GM18951 (cell line): ENCODE results near the gene MPND.

Experiments used
- POLR2A ChIP-seq: IDR thresholded peaks from 4 replicates; pipeline ENCODE4 v1.6.1; 2011; ENCODE audit warnings: mild to moderate bottlenecking; ENCODE audit not compliant: insufficient read length, insufficient read depth; ENCODE audit errors: extremely low read depth
- in situ Hi-C: fragments of 300-500 bp; cut with MboI; formaldehyde crosslinking; loops from one replicate; pipeline ENCODE4 v1.12.0; 2022; ENCODE audit warnings: low sequenced_read_pairs, mixed read lengths, inconsistent platforms; ENCODE audit not compliant: unreplicated experiment

Gene MPND

GRCh38 chr19:4362101-4362828 is 18.9 kb downstream of the MPND start:
- in situ Hi-C loops, result no loop called here
- TF ChIP-seq POLR2A, result no peak

- in situ Hi-C loops, result no loop called here
- TF ChIP-seq POLR2A, result peak; percentile 12
These were observed 19.6 kb downstream of the MPND start for GRCh38 chr19:4362831-4363545.

- in situ Hi-C loops, result no loop called here
- no peak for TF ChIP-seq POLR2A
These were observed 20.4 kb downstream of the MPND start for GRCh38 chr19:4363571-4364304.

GRCh38 chr19:4365341-4365740 is 22.0 kb downstream of the MPND start:
- in situ Hi-C loops, result no loop called here
- TF ChIP-seq POLR2A, result no peak

DNA sequence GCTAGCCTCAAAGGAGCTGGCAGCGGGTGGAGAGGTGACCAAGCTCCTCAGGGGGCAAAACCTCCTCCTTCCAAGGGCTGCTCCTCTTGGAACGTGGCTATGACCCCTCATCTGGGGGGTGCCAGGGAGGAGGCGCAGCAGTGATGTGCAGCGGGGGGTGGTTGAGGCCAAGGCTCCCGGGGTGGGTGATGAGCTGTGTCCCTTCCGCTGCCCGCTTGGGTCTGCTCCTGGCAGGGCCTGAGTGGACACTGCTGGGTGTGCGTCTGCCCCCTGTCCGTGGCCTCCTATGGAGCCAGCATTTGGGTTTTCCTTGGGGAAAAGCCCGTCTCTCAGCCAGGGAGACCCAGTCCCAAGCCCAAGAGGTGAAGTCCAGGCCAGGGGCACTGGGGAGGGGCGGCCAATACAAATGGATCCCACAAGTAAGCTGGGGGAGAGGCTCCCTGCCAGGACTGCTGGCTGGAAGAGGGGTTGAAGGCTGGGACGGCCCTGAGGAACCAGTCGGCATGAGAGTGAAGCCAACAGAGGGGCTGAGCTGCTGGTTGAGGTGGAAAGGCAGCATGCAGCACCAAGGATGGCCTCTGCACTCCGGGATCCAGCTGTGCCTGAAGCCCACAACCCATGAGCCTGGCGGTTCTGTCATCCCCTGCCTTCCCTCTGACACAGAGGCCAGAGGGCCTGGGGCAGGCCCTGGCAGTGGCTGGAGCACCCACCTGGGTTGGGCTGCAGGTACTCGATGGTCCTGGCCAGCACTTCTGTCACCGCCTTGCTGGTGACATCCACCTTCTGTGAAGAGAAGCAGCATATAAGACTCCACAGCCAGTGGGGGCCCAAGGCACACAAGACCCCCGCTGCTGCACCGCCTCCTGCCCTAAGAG is 22.7 kb downstream of the MPND start:
- TF ChIP-seq POLR2A, result peak; percentile 20
- in situ Hi-C loops, result no loop called here

DNA sequence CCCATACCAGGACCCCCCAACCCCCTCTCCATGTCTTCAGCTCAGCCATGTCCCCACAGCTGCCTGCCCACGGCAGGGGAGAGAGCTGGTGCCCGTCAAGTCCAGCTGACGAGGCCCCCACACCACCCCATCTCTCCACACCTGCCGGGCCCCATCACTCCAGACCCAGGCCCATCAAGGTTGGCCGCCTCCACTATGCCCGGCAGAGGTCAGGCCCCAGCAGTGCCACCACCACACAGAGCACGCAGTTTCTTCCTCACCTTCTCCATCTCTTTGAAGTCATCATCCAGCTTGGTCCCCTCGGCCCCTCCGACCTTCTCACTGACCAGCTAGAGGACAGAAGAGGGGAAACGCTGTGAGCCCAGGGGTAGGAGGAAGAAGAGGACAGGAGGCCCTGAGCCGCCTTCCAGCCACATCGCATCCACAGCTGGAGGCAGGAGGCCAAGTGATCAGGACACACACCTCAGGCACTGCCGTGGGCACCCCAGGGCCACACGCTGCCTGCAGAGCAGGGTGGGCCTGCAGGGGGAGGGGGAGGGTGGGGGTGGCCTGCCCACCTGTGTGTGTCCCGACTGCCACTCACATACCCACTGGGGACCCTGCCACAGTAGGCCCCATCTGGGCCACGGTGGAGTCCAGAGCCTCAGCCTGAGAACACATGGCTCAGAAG is 23.4 kb downstream of the MPND start:
- in situ Hi-C loops, result no loop called here
- TF ChIP-seq POLR2A, result no peak

DNA sequence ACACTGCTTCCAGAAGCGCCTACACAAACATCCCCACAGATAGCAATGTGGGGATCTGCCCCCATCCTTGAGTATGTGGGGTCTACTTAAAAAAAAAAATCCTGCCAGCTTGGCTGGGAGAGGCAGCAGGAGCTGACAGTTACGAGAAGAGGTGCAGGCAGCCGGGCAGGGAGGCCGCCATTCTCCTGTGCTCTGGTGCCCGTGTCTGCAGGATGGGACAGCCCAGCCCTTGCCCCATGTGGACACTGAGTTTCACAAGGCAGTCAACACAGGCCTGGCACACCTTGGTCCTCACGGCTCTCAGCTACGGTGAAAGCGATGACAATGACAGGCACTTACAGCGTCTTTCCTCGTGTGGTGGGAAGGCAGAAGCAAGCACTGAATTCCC is 24.0 kb downstream of the MPND start:
- in situ Hi-C loops, result no loop called here
- TF ChIP-seq POLR2A, result no peak

GRCh38 chr19:4367781-4368127 is 24.4 kb downstream of the MPND start:
- no peak for TF ChIP-seq POLR2A
- in situ Hi-C loops, result no loop called here

DNA sequence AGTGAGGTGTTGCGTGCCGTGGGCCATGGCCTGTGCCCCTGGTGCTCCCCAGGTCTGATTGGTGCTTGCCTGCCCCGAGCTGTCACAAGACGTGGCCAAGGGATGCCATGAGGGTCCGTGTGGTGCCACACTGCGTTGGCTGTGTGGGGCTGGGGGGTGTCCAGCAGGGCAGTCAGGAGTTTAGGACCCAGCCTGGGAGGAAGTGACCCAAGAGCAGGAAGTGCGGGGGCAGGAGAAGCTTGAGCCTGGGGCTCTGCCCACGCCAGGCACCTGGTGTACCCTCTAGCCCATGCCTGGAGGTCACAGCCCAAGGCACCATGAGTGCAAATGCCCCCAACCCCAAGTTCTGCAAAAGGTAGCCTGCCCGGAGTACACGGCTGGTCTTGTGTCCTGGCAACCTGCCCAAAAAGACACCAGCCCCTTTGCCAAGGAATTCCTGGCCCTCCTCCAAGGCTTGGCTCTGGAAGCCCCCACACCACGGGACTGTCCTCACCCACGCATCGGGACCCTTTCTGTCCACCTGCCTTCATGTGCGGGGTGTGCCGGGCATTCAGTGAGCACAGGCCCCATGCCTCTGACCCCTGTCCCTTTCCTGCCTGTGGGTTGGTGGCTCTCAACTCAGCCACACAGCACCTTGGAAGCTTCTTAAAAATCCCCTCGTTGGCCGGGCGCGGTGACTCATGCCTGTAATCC is 24.9 kb downstream of the MPND start:
- in situ Hi-C loops, result no loop called here
- TF ChIP-seq POLR2A, result no peak

DNA sequence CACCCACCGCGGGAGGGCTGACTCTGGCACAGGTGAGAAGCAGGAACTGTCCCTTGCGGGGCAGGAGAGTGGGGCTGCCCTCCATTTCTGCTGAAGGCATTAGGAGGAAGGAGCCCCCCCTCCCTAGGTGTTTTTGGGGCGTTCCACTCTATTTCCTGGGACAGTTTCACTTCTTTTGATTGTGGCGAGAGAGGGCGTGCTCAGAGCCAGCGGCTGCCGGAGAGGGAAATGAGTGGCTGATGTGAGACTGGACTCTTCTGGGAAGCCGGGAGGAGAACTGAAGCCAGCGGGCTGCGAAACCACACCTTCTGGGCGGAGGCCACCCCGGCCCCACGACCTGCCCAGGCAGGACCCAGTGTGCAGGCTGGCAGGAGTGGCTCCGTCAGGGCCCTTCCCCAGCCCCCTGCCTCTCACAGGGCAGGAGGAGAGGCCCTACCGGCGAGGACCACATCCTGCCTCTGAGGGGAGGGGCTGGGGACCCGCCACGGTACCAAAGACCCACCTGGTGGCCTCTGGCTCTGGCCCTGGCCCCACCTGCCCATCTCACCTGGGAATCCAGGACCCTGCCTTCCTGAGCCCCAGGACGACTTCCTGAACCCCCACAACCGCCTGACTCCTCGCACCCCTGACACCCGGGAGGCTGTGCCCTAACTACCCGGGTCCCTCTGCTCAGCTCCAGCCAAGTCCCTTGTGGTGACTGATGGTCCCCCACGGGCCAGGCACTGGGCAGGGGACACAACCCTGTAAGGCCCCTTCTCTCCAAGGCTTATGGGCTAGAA is 25.9 kb downstream of the MPND start:
- in situ Hi-C loops, result no loop called here
- TF ChIP-seq POLR2A, result peak; percentile 61

DNA sequence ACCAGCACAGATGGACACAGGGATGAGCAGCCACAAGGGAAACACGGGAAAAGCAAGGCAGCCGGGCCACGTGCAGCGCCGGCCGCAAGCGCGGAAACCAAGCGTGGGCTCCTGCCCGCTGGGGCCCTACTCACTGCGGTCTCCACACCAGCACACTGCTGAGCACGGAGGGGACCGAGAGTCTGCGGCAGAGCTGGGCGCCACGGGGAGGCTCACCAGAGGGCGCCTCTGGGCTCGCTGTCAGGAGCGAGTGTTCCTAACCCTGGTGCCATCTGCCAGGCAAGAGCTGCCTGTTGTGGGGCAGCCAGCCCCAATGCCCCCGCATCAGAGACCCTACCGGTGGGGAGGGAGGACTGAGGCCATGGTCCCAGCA is 26.5 kb downstream of the MPND start:
- TF ChIP-seq POLR2A, result peak; percentile 10
- in situ Hi-C loops, result no loop called here

GRCh38 chr19:4370418-4371041 is 27.2 kb downstream of the MPND start:
- in situ Hi-C loops, result no loop called here
- TF ChIP-seq POLR2A, result no peak
